GM19193 (cell line): Measurements from ENCODE around the gene NDUFV1.

Experiments used
- POLR2A ChIP-seq: IDR thresholded peaks from 4 replicates; pipeline ENCODE4 v1.6.1; 2011; ENCODE audit not compliant: insufficient read depth, insufficient read length; ENCODE audit errors: extremely low read depth

The NDUFV1 gene

GRCh38 chr11:67583247-67584204 is 23.2 kb upstream of the NDUFV1 start, which contains the start of gene GSTP1:
Gene GSTP1 (plus strand): TSS chr11:67583812. CDS start chr11:67583844, 32 bp downstream.
- peak; percentile 98 for TF ChIP-seq POLR2A

GRCh38 chr11:67584205-67584880 is 22.4 kb upstream of the NDUFV1 start:
- TF ChIP-seq POLR2A = no peak

- TF ChIP-seq POLR2A = no peak
Measured at GRCh38 chr11:67584881-67585873, 21.6 kb upstream of the NDUFV1 start.

- no peak for TF ChIP-seq POLR2A
Measured at GRCh38 chr11:67585911-67586310, 20.8 kb upstream of the NDUFV1 start.

- no peak for TF ChIP-seq POLR2A
Measured at GRCh38 chr11:67586568-67587250, 20.0 kb upstream of the NDUFV1 start.

- TF ChIP-seq POLR2A = no peak
Measured at GRCh38 chr11:67588136-67588503, 18.6 kb upstream of the NDUFV1 start.

GRCh38 chr11:67592880-67593564 is 13.7 kb upstream of the NDUFV1 start:
- TF ChIP-seq POLR2A = no peak

GRCh38 chr11:67593565-67593905 is 13.2 kb upstream of the NDUFV1 start:
- TF ChIP-seq POLR2A = no peak

GRCh38 chr11:67594480-67594879 is 12.3 kb upstream of the NDUFV1 start:
- TF ChIP-seq POLR2A = no peak

- TF ChIP-seq POLR2A = no peak
Measured at GRCh38 chr11:67596753-67597300, 9.9 kb upstream of the NDUFV1 start.

- no peak for TF ChIP-seq POLR2A
Measured at GRCh38 chr11:67599149-67599548, 7.6 kb upstream of the NDUFV1 start.

- TF ChIP-seq POLR2A = no peak
Measured at GRCh38 chr11:67600324-67601029, 6.3 kb upstream of the NDUFV1 start.

- no peak for TF ChIP-seq POLR2A
Measured at GRCh38 chr11:67601098-67601497, 5.6 kb upstream of the NDUFV1 start.
